ENCODE measurements around the gene KIF26B. TPM values are rescaled to one million over a fixed set of nuclear protein-coding genes. Genes with fewer than 3 reads are reported as not detected.
"Not testable (repeated sequence)": the region's sequence is repeated elsewhere in the genome, so short reads cannot be mapped to it uniquely, and the experiment has no call there.

KIF26B gene
- total RNA-seq, 2 donors from 2014 or later: 0.12 to 0.13 TPM

- DNase-seq; ATAC-seq; intact Hi-C loops (cut with DNase I): not testable (repeated sequence)
These were observed 24.3 kb upstream of the KIF26B start for GRCh38 chr1:245130281-245131025.

GRCh38 chr1:245131026-245131393 lies 23.8 kb upstream of the KIF26B start:
- DNase-seq: no peak
- intact Hi-C loops (cut with DNase I): no loop called here
- peak in 1 of 2 donors; percentile 23 for ATAC-seq

GRCh38 chr1:245132771-245133170 lies 22.0 kb upstream of the KIF26B start:
- intact Hi-C loops (cut with DNase I): no loop called here
- DNase-seq (no peak), ATAC-seq (no peak)

DNA sequence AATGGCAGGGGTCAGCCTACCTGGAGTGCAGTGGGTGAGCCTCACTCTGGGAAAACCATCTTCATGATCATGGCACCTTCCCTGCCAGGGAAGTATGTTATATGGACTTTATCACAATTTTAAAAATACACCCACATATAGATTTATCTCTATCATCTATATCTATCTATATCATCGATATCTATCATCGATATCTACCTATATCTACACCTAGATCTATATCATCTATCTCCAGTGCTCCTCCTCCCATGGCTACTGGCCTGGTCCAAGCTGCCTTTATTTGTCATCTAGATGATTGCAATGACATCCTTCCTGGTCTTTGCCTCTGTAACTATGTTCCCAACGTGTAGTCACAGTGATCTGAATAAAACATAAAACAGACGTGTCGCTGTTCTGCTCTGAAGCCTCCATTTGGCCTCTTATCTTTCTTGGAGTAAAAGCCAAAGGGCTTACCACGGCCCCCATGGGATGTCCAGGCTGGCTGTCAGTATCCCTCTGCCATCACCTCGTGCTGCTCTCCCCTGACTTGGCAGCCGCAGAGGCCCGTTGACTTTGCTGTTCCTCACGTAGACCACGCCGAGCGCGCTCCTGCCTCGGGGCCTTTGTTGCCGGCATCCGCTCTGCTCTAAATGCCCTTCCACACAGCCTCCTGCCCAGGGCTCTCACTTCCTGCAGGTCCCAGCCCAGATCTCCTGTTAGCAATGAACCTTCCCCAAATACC lies 20.6 kb upstream of the KIF26B start:
- DNase-seq (no peak), ATAC-seq (peak in 1 of 2 donors; percentile 80)
- intact Hi-C loops (cut with DNase I): no loop called here

GRCh38 chr1:245142171-245142798 lies 12.5 kb upstream of the KIF26B start:
- intact Hi-C loops (cut with DNase I): no loop called here
- no peak for DNase-seq
- ATAC-seq: no peak

GRCh38 chr1:245142976-245143375 lies 11.8 kb upstream of the KIF26B start:
- ATAC-seq (no peak), DNase-seq (no peak)
- intact Hi-C loops (cut with DNase I): no loop called here

GRCh38 chr1:245143849-245144248 lies 10.9 kb upstream of the KIF26B start:
- DNase-seq: no peak
- intact Hi-C loops (cut with DNase I): no loop called here
- ATAC-seq: no peak

GRCh38 chr1:245148069-245148468 lies 6.7 kb upstream of the KIF26B start:
- intact Hi-C loops (cut with DNase I): no loop called here
- no peak for ATAC-seq
- DNase-seq: no peak

GRCh38 chr1:245148861-245149260 lies 5.9 kb upstream of the KIF26B start:
- no peak for DNase-seq
- intact Hi-C loops (cut with DNase I): no loop called here
- ATAC-seq: no peak

DNA sequence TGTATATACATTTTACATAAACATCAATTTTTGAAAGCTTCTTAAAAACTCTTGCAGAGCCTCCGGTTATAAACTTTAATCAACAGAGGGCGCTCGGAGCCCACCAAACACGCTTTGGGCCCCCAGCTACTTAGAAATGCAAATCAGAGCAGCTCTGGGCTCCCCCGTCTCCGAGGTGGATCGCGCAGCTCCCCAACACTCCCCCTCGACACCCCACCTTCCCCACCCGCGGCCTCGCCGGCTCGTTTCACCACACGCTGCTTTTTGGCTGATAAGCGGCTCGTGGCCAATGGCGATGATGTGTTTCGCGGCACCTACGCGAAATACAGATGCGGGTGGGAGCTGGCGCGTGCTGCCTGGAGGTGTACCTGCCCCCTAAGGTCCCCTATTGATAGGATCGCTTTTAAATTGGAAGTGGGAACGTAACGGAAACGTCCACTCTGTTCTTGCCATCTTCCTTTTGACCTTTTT lies 1.7 kb upstream of the KIF26B start:
- DNase-seq (peak; percentile 50), ATAC-seq (peak in 1 of 2 donors; percentile 17)
- intact Hi-C loops (cut with DNase I): loop anchor here (2.0 to 10.0 kb wide), 5 partner anchors 232 to 1340 kb away; no protein-coding TSS in a partner anchor

DNA sequence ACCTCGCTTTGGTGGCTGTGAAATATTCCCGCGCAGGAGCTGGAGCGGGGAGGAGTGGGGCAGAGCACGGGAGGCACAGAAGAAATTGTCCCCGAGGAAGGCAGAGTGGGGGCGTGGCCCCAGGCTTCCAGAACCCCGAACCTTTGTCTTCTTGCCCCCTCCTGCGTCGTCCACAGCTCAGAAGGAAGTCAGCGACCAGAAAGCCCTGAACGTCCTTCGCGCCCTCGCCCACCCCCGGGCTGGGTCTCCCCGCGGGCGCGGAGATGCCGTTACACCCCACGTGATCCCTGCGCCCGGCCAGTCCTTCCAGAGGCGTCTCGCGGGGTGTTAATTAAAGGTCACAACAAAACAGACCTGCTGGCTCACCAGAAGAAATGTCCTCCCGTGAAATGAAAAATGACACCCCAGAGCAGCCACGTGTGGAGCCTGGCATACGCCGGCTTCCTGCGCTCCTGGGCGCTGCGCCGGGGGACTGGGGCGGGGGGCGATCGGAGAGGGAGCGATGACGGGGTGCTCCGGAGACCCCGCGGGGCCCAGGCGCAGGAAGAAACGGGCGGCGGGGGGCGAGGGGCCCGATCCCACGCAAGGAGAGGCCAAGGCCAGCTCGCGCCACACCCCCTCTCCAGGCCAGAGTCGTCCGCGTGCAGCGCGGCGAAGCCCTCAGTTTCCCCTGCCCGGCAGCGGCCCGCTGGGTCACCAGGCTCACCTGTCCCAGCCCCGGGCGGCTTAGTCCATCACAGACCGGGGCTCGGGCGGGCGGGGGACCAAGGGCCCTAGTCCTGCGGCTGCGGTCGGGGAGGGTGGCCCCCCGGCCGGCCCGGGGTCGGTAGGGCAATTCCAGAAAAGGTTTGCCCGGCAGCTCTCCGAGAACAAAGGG lies 995 bp upstream of the KIF26B start:
- intact Hi-C loops (cut with DNase I): loop anchor here (2.0 to 10.0 kb wide), 5 partner anchors 231 to 1339 kb away; no protein-coding TSS in a partner anchor
- DNase-seq (no peak), ATAC-seq (peak; percentile 9 to 31)

DNA sequence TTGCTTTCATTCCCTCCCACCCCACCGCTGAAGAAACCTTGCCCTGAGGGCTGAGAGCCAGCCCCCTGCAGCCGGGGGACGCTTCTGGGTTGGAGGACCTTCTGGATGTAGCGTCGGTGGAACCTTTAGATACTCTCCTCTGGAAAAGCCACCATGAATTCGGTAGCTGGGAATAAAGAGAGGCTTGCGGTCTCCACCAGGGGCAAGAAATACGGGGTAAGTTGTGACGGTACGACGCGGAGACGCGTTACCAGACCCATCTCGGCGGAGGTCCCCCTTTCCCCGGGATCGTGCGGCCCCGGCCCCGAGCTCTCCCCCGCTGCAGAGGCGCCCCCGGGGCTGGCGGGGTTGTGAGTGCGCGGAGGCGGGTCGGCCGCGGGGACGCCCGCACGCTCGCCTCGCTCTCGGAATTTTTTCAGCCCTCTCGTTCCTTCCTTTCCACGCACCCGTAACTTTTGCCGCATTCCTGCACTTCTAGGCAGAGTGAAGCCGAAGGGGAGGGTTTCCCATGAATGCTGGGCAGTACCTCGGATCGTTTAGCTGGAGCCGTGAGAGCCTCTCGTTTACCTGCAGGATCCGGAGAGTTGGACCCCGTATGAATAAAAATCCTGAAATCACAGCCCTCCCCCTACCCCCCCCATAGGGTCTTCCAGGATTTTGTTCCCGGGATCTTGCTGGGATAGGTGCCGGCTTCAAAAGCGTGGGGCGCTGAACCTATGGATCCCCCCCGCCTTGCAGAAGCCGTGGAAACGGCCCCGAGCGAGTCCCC lies 671 bp downstream of the KIF26B start:
- intact Hi-C loops (cut with DNase I): loop anchor here (5.0 to 10.0 kb wide), 5 partner anchors 229 to 1299 kb away; no protein-coding TSS in a partner anchor
- peak in 1 of 2 donors; percentile 2 for ATAC-seq
- DNase-seq: no peak

DNA sequence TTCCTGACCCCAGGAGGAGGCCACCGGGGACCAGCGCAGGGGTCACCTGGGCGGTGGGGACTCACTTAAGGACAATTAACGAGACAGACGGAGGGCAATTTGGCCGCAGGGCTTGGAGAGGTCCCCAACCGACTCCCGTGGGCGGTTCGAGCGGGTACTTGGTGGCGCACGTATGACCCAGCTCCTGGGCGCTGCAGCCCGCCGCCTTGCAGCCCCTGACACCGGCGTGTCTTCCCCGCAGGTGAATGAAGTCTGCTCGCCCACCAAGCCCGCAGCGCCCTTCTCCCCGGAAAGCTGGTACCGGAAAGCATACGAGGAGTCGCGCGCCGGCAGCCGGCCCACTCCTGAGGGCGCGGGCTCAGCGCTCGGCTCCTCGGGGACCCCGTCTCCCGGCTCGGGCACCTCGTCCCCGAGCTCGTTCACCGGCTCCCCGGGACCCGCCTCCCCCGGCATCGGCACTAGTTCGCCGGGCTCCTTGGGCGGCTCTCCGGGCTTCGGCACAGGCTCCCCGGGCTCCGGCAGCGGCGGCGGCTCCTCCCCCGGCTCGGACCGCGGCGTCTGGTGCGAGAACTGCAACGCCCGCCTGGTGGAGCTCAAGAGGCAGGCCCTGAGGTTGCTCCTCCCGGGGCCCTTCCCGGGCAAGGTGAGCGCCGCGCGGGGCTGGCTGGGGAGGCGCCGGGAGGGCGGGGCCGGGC lies 1.4 kb downstream of the KIF26B start:
- DNase-seq: peak; percentile 81
- intact Hi-C loops (cut with DNase I): loop anchor here (5.0 to 10.0 kb wide), 5 partner anchors 229 to 1299 kb away; no protein-coding TSS in a partner anchor
- peak; percentile 79 to 93 for ATAC-seq

DNA sequence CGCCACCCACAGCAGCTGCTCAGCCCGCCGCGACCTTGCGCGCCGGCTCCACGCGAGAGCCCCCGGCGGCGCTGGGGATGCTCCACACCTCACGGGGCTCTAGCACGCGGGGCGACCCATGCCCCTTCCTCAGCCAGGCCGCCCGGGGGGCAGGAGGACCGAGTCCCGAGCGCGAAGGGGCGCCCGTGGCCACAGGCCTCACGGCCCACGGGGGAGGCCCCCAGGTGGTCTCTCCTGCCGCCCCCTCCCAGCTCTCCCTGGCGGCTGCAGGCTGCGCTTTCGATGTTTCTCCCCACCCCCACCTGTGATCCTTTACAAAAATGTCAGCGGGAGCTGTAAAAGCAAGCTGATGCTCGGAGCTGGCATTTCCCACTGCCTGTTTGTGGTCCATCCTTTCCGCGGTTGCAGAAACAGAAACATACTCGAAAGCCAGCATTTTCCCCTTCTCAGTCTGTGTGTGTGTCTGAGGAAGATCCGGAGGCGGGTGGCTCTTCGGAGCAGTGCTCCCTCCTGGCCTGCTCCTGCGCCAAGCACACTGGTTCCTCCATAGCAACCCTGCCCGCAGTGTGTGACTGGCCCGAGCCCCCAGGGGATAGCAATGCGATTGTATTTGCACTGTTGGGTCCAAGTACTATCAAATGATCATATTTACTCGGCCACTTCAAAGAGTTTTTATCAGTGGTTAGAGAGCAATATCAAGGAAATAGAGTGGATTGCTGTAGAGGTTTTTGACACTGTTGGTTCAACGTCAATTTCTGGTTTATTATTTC lies 2.1 kb downstream of the KIF26B start:
- ATAC-seq: no peak
- intact Hi-C loops (cut with DNase I): loop anchor here (5.0 to 10.0 kb wide), 5 partner anchors 228 to 1298 kb away; no protein-coding TSS in a partner anchor
- no peak for DNase-seq

- ATAC-seq (no peak), DNase-seq (no peak)
- intact Hi-C loops (cut with DNase I): loop anchor here (5.0 to 10.0 kb wide), 5 partner anchors 226 to 1296 kb away; no protein-coding TSS in a partner anchor
These were observed 4.1 kb downstream of the KIF26B start for GRCh38 chr1:245158913-245159312.

GRCh38 chr1:245160288-245160687 lies 5.5 kb downstream of the KIF26B start:
- no peak for DNase-seq
- ATAC-seq: no peak
- intact Hi-C loops (cut with DNase I): no loop called here
